GM12891 (cell line): ENCODE data around the gene ATE1.

ENCODE experiments used
- PAX5 ChIP-seq: IDR thresholded peaks from 2 replicates; pipeline ENCODE4 v1.6.1; 2011; ENCODE audit warnings: low read length, moderate library complexity, mild to moderate bottlenecking; ENCODE audit not compliant: insufficient read depth, severe bottlenecking
- POLR2A ChIP-seq: IDR thresholded peaks from 2 replicates; pipeline ENCODE4 v1.6.1; 2011; ENCODE audit warnings: low read depth, low read length, control low read depth
- POLR2AphosphoS5 ChIP-seq: IDR thresholded peaks from 2 replicates; pipeline ENCODE4 v1.6.1; 2011; ENCODE audit warnings: low read depth, low read length, control low read depth
- SPI1 ChIP-seq: IDR thresholded peaks from 2 replicates; pipeline ENCODE4 v1.6.1; 2011; ENCODE audit warnings: low read depth, low read length, control low read depth

DNA sequence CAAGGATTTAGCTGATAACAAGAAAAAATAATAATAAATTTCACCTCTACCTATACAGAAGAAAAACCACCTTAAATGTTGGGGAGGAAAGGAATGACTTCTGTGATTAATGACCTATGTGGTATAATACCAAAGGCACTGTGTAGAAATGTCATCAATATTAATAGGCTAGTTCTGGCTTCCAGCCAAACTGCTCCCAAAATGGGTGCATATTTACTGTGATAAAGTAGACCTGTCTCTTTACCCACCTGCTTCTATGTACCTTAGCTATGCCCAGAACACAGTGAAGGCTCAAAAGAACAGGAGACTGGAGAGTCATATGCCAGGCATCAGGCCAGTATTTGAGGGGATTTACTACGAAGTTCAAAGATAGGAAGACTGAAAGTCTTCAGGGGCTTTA lies 76.0 kb downstream of the ATE1 start:
- TF ChIP-seq SPI1 (no peak), POLR2AphosphoS5 (no peak), PAX5 (no peak), POLR2A (no peak)
